GM18505 (cell line): ENCODE measurements around the gene CEP112.

Experiments
- ATAC-seq: cut with Tn5 transposase; IDR thresholded peaks from one replicate; pipeline ENCODE4 v1.9.1; 2021; ENCODE audit not compliant: unreplicated experiment
- POLR2A ChIP-seq: IDR thresholded peaks from 4 replicates; pipeline ENCODE4 v1.6.1; 2011; ENCODE audit warnings: borderline replicate concordance; ENCODE audit not compliant: insufficient read depth, insufficient read length; ENCODE audit errors: extremely low read depth

The CEP112 gene

DNA sequence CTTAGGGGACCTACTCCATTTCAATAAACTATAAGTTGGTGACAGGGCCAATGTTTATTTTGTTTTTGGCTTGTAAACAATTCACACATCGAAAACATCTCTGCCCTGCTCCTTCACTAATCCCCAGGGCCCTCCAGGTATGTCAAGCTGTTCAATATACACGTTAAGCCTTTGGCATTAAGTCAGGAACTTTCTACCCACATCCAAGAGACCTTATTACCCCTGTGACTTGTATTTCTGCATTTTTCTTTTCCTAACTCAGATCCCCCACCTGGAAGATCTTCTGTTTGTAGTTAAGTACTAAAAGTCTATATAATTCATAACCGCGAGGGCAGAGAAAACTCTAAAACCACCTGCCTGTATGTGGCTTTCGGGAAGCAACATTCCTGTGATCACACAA, 523.7 kb downstream of the CEP112 start:
- no peak for ATAC-seq
- no peak for TF ChIP-seq POLR2A

DNA sequence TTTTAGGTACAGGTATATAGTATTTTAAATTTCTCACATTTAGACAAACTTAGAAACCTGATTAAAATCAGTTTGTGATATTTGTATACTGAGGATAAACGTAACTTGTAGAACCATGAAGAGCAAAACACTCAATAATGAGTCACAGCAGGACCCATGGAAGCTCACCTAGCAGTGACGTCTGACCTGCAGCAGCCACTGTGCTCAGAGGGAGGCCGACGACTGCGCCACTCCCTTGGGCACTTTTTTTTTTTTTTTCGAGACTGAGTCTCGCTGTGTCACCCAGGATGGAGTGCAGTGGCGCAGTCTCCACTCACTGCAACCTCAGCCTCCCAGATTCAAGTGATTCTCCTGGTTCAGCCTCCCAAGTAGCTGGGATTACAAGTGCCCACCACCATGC, 524.3 kb downstream of the CEP112 start:
- ATAC-seq, result no peak
- TF ChIP-seq POLR2A, result no peak

DNA sequence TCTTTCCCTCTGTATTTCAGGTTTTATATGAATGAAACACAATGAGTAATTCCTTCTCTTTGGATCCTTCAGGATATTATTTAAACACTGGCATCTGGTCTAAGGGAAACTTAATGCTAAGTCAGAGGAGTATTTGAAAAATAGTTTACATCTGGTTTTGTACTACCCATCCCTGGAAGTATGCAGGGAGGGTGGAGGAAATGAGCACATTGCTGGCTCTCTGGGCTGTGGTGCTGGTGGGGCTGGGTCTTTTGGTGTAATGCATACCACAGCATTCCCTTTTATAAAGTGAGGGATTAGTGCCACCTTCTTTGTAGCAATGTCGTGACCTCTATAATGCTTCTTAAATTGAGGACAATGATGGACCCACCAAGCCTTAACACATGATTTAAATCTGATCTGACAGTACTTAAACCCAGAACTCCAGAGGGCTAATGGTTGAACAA, 525.0 kb downstream of the CEP112 start:
- no peak for TF ChIP-seq POLR2A
- no peak for ATAC-seq

DNA sequence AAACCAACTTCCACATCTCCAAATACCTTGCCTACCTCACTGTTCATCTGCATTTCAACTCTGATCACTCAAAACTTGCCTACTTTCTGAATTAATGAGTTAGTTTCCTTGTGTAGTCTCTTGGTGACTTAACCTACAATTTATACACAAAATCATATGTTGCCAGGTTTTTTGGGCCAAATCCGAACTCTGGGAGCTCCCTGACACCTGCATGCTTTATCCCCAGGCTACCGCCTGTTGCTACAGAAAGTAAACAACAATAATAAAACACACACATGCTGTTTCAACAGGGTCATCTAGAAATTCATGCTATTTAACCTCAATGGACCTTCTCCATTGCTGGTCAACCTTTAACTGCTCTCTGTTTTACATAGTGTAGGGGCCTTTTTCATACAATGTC, 526.0 kb downstream of the CEP112 start:
- no peak for TF ChIP-seq POLR2A
- ATAC-seq, result no peak

DNA sequence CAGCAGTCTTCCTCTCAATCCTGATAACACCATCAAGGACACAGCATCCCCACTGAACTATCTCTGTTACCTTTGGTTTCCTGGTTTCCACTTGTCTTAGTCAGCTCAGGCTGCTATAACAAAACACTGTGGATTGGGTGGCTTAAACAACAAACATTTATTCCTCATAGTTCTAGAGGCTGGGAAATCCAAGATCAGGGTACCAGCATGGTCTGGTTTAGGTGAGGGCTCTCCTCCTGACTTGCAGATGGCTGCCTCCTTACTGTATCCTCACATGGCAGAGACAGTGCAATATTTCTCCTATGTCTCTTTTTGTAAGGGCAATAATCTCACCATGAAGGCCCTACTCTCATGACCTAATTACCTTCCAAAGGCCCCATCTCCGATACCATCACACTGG, 527.2 kb downstream of the CEP112 start:
- no peak for TF ChIP-seq POLR2A
- ATAC-seq, result no peak

DNA sequence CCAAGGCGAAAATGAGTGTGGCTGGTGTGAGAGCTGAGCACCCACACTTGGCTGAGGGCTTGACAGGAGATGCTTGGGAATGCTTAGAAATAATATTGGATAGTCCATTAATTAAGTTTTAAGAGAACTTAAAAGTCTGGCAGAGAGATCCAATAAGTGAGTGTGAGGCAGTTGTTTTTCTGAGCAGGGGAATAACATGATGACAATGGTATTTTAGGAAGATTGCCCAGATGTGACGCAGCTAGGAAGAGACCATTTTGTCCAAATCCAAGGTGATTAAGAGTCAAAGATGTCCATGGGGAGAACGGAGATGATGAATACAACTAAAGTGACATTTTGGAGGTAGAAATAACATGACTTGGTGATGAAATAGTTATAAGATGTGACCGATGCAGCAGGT, 527.7 kb downstream of the CEP112 start:
- no peak for ATAC-seq
- TF ChIP-seq POLR2A, result no peak

DNA sequence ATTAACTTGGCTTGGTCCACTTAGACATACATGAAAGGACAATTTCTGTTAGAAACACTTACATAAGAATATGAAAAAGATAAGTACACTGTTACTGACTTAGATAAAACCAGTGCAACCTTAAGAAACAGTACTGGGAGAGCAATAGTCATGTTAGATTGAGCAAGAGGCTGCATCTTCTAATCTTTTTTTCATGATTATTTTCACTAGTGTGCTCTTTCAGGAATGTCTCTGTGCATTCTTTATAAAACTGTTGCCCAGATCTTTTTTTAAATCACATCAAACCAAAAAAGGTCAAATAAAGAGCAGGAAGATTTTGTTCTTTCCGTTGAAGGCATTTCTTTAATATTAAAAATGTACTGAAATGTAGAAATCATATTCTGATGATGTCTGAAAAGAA, 529.7 kb downstream of the CEP112 start:
- ATAC-seq, result no peak
- no peak for TF ChIP-seq POLR2A

DNA sequence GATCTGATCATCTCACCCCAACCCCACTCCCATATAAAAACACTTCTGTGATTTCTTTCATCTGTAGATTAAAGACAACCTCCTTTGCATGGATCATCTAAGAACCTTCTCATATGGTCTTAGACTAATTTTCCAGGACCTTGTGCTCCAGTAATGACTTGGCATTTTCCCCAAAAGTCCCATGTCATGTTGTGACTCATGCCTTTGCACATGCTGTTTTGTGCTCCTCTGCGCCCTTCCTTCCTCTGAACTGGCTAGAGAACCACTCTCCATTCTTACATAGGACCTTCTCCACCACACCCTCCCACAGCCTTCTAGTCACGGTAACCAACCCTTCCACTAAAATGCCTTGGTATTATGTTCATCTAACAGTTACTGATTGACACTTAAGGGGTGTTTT, 531.0 kb downstream of the CEP112 start:
- TF ChIP-seq POLR2A, result no peak
- no peak for ATAC-seq

DNA sequence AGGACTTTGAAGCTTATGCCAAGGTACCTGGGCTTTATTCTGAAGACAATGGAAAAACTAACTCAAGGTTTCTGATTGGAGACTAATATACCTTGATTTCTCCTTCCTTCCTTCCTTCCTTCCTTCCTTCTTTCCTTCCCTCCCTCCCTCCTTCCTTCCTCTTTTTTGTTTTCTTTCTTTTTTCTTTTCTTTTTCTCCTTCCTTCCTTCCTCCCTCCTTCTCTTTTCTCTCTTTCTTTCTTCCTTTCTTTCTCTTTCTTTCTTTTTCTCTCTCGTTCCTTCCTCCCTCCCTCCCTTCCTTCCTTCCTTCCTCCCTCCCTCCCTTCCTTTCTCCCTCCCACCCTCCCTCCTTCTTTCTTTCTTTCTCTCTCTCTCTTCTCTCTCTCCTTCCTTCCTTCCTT, 531.9 kb downstream of the CEP112 start:
- TF ChIP-seq POLR2A, result no peak
- ATAC-seq, result no peak

DNA sequence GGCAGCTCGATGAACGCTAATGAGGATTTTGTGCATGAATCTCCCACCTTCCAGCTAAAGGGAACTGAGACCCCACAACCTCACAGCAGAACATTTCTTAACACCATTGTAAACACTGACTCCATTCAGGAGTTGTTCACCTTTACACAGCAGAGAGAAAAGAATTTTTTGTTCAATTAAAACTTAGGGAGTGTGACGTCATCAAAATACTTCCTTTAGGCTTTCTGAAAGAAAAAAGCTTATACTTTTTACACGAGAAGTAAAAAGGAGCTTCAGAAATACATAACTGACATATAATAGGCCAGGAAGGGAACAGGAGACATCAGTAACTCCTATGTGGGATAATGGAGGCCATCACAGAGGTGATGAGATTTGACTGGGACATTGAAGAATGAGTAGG, 532.4 kb downstream of the CEP112 start:
- TF ChIP-seq POLR2A, result no peak
- ATAC-seq, result no peak

DNA sequence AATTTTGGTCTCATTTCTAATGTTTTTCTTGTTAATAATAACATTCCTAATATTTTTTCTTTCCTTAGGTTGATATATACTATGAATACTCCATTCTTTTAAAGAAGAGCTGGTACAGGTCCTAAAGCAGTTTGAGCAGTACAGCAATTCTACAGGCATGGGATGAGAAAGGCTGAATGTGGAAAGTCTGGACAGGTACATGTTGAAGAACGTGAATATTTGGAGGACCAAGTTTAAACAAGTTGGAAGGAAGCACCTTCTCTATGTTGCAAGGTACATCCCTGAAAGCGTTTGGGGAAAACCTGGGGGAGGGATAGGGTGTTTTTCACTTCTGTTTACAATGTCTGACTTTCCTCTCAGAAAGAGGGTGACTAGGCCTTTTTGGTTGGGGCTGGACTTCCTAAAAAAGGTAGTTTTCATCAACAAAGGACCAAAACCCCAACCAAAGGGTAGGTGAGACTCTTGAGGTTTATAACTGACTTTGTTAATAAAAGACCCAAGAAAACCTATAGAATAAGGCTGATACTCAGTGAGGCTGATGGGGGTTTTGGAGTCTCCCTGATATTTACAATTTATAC, 534.6 kb downstream of the CEP112 start:
- no peak for TF ChIP-seq POLR2A

DNA sequence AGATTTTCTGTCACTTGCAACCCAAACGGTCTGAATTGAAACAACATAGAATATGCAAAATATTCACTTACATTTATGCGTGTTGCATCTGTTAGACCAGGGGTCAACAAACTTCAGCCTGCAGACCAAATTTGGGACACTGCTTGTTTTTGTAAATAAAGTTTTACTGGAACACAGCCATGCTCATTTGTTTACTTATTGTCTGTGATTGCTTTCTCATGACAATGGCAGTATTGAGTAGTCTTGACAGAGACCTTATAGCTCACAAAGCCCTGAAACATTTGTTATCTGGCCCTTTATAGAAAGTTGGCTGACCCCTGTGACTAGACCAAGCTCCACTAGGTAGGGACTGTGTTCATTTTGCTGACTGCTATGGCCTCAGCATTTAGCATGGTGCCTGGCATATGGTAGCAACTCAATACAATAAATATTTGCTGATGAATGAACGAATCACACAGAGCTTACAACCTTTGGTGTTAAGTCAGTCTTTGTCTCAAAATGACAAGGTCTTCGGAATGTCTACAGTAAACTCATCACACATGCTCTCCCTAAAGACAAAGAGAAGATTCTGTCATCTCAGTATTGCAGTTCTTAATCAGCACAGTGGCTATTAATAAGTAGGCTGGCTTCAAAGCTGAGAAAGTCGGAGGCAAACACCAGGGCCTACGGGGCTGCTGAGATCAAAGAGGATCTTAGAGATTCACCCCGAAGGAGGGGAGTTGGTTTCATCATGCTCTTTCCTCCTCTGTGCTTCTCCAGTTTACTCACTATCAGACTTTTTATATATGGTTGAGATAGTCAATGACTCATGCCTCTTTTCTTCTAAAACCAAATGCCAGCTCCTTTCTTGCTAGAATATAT, 535.3 kb downstream of the CEP112 start:
- TF ChIP-seq POLR2A, result no peak
- ATAC-seq, result no peak

More for the DNA sequence above, 534.6 kb downstream of the CEP112 start:
- no peak for ATAC-seq

DNA sequence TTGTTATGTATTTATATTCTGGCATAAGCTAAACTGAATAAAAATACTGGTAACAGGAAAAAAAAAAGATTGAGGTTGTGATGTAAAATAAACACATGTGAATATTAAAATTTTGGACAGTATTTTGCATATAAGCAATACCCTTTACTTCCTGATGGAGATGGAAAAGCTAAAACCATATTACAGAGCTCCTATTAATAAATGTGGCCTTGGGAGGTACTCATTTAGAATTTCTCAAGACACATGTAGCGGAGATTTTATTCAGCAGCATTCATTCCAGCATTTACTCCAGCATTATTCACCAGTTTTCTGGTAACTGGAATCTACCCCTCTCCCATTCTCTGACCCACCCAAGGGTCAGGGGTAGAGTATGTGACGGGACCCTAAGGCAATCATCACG, 536.2 kb downstream of the CEP112 start:
- ATAC-seq, result no peak
- no peak for TF ChIP-seq POLR2A

DNA sequence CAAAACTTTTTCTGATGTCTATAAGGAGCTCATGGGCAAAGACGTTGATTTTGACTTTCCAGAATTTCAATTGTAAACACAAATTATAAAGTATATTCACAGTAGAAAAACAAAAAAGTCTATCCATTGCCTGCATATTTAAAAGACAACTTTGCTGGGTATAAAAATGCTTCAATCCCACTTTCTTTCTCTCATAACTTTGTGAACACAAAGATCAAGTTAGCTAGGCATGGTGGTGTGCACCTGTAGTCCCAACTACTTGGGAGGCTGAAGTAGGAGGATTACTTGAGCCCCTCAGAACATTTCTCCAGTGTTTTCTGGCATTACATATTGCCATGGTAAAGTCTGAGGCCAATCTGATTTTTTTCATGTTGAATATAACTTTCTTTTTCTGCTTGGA, 547.4 kb downstream of the CEP112 start:
- no peak for TF ChIP-seq POLR2A
- ATAC-seq, result no peak
